Stimulated activated effector memory CD8-positive, alpha-beta T cell treated with anti-CD3 and anti-CD28 coated beads, Interleukin-12 subunit alpha, Interleukin-12 subunit beta, amount 100 ng/mL, for 72 hours (primary cell): ENCODE measurements around the gene NMT2.

ENCODE experiments used
- ATAC-seq: fragments of 150-1000 bp; cut with Tn5 transposase; 2 replicates; pipeline ENCODE4 v1.10.0; 2021
- DNase-seq, 2 donors: peaks; one replicate each; pipeline ENCODE4 v3.0.0; 2021 to 2022; ENCODE audit warnings: low spot score in 2 of 2
- H3K27ac Mint-ChIP-seq: one replicate; pipeline ENCODE4 v1.8.0; 2022; ENCODE audit warnings: mild to moderate bottlenecking, mixed read lengths
- H3K36me3 Mint-ChIP-seq: one replicate; pipeline ENCODE4 v1.8.0; 2022; ENCODE audit warnings: mild to moderate bottlenecking, mixed read lengths
- H3K4me1 Mint-ChIP-seq: one replicate; pipeline ENCODE4 v1.8.0; 2022; ENCODE audit warnings: mixed read lengths
- H3K4me3 Mint-ChIP-seq: one replicate; pipeline ENCODE4 v1.8.0; 2022; ENCODE audit warnings: mild to moderate bottlenecking, mixed read lengths
- H3K9me3 Mint-ChIP-seq: one replicate; pipeline ENCODE4 v1.8.0; 2022; ENCODE audit warnings: mixed read lengths

The NMT2 gene

DNA sequence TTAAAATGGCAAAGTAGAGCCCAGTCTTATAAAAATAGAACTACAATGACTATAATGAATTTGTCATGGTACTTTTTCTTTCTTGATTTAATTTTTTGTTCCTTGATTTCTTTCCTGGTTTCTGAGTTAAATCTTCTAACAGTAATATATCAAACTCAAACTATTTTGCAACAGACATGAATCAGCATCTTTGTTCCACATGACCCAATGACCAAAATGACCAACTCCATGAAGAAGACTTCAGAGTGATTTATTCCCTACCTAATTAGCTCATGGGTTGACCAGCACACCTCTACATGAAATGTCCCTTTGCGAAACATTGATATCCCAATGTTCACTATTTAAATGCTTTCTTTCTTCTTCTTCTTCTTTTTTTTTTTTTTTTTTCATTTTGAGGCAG is 30.9 kb downstream of the NMT2 start:
- no peak for DNase-seq
- no peak for ATAC-seq
- H3K27ac Mint-ChIP-seq, result peak overlapping the region; percentile 86
- H3K9me3 Mint-ChIP-seq, result no peaks in the 10 kb centered on the region
- no peak overlapping the region for H3K4me3 Mint-ChIP-seq
- peaks cover 15% of the 10 kb centered on the region for H3K4me1 Mint-ChIP-seq
- peaks cover 51% of the 10 kb centered on the region for H3K36me3 Mint-ChIP-seq

DNA sequence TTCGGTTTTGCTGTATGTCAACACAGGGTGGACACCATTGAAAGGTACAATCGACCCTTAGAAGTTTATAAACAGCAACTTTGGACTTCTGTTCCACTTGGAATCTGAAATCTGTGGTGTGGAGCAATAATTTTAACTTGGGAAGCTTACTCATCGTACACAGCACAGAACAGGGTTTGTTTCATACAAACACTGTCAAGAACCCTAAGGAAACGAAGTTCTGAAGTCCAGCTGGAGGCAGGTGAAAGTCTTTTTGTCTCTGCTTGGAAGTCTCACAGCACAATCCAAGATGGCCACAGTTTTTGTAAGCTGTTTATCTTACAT is 31.5 kb downstream of the NMT2 start:
- no peak for ATAC-seq
- Mint-ChIP-seq H3K4me1 (peaks cover 11% of the 10 kb centered on the region), H3K36me3 (peaks cover 58% of the 10 kb centered on the region), H3K4me3 (no peak overlapping the region), H3K27ac (peak overlapping the region; percentile 86), H3K9me3 (no peaks in the 10 kb centered on the region)
- no peak for DNase-seq

DNA sequence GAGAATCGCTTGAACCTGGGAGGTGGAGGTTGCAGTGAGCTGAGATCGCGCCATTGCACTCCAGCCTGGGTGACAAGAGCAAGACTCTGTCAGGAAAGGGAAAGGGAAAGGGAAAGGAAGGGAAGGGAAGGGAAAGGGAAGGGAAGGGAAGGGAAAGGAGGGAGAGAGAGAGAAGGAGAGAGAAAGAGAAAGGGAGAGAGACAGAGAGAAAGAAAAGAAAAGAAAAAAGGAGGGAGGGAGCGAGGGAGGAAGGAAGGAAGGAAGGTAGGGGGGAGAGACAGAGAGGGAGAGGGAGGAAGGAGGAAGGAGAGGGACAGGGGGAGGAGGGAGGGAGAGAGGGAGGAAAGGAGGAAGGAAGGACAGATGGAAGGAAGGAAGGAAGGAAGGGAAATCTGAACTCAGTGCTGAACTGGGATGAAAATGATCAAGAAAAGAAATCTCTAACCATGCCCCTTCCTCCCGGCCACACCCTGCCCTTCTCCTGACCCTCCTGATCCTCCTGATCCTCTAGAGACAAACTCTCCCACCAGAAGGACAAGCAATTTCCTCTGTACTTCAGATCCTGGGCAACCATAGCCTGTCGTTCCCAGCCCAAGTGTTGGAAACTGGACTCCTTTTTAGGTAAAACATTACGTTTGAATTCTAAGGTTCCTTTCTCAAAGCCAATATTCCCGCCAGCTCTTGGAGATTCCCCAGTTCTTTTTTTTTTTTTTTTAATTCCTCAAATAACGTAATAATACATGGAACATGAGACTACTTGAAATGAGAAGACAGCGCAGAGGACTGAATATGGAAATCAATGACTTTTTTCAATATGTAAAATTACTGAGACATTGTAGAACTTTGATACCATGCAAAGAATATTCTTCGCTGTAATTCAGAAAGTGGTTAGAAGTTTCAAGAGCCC is 32.1 kb downstream of the NMT2 start:
- DNase-seq, result no peak
- Mint-ChIP-seq H3K36me3 (peaks cover 61% of the 10 kb centered on the region), H3K9me3 (no peaks in the 10 kb centered on the region), H3K27ac (peak overlapping the region; percentile 86), H3K4me3 (no peak overlapping the region), H3K4me1 (peaks cover 5% of the 10 kb centered on the region)
- ATAC-seq, result no peak

DNA sequence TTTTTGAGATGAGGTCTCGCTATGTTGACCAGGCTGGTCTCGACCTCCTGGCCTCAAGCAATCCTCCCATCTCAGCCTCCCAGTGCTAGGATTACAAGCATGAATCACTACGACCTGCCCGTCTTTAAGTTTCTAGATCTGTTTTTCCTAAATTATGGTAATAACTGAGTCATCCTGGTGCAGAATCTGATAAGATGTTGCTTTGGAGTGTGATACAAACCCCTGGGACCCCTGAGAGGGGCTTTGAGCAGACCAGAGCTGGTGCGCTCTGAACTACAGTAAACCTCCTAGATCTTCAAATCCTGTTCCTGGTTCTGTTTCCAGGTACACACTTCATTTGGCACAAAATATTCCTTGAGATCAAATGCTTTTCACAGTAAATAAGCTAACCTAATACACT is 37.2 kb downstream of the NMT2 start:
- DNase-seq (no peak), ATAC-seq (no peak)
- no peak overlapping the region for H3K4me3 Mint-ChIP-seq
- peak overlapping the region; percentile 50 for H3K27ac Mint-ChIP-seq
- no peaks in the 10 kb centered on the region for H3K9me3 Mint-ChIP-seq
- H3K36me3 Mint-ChIP-seq, result peaks cover 87% of the 10 kb centered on the region
- H3K4me1 Mint-ChIP-seq, result no peaks in the 10 kb centered on the region

DNA sequence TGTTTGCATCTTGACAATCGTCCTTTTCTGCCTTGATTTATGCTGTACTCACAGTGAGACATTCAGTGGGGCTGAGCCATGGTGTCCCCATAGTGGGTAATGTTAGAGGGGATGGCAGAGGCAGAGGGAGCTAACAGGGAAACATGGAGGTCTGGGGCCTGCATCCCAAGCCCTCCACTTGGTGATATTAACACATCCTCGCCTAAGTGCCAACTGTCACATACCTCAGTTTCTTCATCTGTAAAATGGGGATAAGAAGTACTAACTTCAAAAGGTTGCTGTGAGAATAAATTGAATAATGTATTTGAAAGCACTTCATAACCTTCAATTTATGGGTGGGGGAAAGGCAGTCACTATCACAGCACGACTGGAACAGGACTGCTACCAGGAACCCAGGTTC is 43.6 kb downstream of the NMT2 start:
- Mint-ChIP-seq H3K9me3 (no peaks in the 10 kb centered on the region), H3K27ac (peak overlapping the region; percentile 84), H3K4me3 (no peak overlapping the region), H3K36me3 (peaks cover 86% of the 10 kb centered on the region), H3K4me1 (peaks cover 24% of the 10 kb centered on the region)
- DNase-seq (no peak), ATAC-seq (no peak)

DNA sequence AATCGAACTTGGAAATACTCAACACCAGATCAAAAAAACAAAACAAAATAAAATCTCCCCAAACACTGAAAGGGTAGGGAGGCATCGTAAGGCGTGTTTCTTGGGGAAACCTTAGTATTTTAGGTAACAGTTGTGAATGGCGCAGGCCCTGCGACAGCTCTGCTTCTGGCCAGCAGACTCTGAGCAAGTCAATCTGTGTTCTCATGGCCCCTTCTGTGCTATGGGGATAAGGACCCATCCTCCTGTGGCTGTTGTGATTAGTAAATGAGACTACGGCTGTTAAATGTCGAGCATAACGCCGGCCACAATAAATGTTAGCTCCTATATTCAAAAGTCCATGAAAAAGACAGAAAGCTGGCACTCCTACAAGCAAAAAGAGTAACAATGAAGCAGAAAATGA is 44.3 kb downstream of the NMT2 start:
- DNase-seq, result no peak
- ATAC-seq, result no peak
- peak overlapping the region; percentile 84 for H3K27ac Mint-ChIP-seq
- peak overlapping the region; percentile 38 for H3K4me3 Mint-ChIP-seq
- H3K36me3 Mint-ChIP-seq, result peaks cover 84% of the 10 kb centered on the region
- no peaks in the 10 kb centered on the region for H3K9me3 Mint-ChIP-seq
- peaks cover 24% of the 10 kb centered on the region for H3K4me1 Mint-ChIP-seq

DNA sequence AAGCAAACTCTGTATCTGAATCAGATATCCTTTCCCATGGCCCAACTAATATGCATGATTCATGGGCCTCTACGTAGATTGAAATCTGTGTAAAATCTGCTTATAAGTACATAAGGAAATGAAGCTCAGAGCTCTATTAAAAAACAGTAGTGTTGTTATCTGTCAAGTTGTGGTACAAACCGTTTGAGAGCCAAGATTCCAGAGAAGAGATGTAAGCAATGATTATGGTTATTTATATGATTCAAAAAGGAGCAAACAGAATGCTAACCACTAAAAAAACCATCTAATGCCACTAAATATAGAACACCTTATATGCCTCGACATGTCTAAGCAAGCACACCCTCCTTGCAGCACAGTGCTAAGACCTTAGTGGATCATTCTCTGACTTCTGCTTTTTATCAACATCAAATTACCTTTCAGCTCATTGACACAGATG is 44.7 kb downstream of the NMT2 start:
- Mint-ChIP-seq H3K27ac (peak overlapping the region; percentile 84), H3K9me3 (no peaks in the 10 kb centered on the region), H3K36me3 (peaks cover 83% of the 10 kb centered on the region), H3K4me3 (peak overlapping the region; percentile 38), H3K4me1 (peaks cover 24% of the 10 kb centered on the region)
- ATAC-seq, result peak; percentile 89
- no peak for DNase-seq

DNA sequence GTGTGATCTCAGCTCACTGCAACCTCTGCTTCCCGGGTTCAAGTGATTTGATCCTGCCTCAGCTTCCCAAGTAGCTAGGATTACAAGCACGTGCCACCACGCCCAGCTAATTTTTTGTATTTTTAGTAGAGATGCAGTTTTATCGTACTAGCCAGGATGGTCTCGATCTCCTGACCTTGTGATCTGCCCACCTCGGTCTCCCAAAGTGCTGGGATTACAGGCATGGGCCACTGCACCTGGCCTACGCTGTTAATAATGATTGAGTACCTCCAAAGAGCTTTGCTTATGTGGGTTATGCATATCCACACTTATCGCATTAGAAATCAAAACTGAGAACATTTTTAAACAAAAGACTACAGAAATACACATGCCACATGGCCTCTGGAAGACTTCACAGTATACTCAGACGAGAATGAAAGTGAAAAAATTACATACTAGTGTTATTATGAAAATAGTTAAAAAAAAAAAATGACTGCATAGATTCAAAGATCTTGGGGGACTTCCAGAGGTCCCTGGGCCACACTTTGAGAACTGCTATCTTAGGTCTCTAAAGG is 45.9 kb downstream of the NMT2 start:
- Mint-ChIP-seq H3K27ac (peak overlapping the region; percentile 84), H3K4me1 (peaks cover 24% of the 10 kb centered on the region), H3K36me3 (peaks cover 71% of the 10 kb centered on the region), H3K4me3 (peak overlapping the region; percentile 32), H3K9me3 (no peaks in the 10 kb centered on the region)
- DNase-seq (no peak), ATAC-seq (peak; percentile 81)

DNA sequence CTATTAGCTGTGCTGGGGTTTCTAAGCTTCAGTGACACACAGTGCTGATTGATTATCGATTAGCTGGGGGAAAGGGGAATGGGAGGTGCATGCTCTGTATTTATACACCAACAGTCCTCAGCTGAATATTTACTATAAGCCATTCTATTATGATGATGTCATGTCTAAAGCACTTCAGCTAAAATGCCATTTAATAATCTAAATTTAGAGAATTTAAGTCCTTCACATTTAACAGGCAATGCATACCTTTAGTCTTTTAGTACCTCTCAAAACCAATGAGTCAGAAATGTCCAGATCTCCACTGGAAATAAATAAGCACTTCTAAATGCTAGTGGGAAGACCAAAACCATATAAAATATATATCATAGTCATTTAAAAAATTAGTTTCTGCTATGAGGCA is 46.8 kb downstream of the NMT2 start:
- Mint-ChIP-seq H3K4me3 (no peak overlapping the region), H3K27ac (no peak overlapping the region), H3K4me1 (peaks cover 24% of the 10 kb centered on the region), H3K9me3 (no peaks in the 10 kb centered on the region), H3K36me3 (peaks cover 62% of the 10 kb centered on the region)
- ATAC-seq (no peak), DNase-seq (no peak)

DNA sequence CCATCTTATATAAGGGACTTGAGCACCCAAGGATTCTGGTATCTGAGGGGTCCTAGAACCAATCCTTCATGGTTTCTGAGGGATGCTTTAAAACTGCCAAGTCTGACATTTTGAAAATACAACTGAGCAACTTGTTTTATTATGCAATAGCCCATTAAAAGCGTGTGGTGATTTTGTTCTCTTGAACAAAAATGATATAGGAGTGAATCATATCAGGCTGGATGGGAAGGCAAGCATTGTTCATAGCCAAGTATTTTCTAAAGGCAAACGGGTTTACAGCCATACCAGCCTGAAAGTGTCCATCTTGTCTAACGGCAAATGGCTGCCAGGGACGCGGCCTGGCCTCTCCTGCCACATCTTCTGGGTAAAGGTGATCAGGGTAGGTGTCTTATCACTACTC is 48.0 kb downstream of the NMT2 start:
- DNase-seq (no peak), ATAC-seq (no peak)
- Mint-ChIP-seq H3K27ac (no peak overlapping the region), H3K9me3 (no peaks in the 10 kb centered on the region), H3K36me3 (peaks cover 50% of the 10 kb centered on the region), H3K4me3 (no peak overlapping the region), H3K4me1 (peaks cover 24% of the 10 kb centered on the region)

DNA sequence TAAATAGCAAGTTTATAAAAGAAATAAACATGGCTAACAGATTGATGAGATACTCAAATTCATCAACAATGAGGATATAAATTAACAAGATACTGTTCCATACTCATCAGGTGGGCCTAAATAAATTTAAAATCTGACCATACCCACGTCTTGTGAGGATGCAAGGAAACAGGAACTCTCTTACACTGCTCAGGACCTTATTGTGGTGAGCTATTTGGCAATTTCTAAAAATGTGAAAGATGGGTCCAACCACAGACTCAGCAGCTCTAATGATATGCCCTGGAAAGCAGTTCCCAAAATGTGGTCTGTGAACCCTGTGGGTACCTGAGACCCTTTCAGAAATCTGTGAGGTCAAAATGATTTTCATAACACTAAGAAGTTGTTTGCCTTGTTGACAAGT is 49.9 kb downstream of the NMT2 start:
- Mint-ChIP-seq H3K27ac (no peak overlapping the region), H3K4me1 (peaks cover 9% of the 10 kb centered on the region), H3K9me3 (no peaks in the 10 kb centered on the region), H3K4me3 (no peak overlapping the region), H3K36me3 (peaks cover 42% of the 10 kb centered on the region)
- no peak for DNase-seq
- ATAC-seq, result no peak

DNA sequence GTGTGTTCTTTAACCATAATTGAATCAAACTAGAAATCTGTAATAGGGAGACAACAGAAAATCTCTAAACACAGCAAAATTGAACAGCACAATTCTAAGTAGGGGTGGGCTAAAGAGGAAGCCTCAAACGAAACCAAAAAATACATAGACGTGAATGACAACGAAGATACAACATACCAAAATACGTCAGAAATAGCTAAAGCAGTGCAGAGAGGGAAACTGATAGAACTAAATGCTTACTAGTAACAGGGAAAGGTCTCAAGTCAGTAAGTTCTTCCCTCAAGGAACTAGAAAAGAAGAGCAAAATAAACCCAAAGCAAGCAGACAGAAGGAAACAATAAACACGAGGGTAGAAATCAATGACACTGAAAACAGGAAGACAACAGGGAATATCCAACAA is 52.3 kb downstream of the NMT2 start:
- Mint-ChIP-seq H3K9me3 (no peaks in the 10 kb centered on the region), H3K27ac (no peak overlapping the region), H3K4me3 (no peak overlapping the region), H3K36me3 (peaks cover 45% of the 10 kb centered on the region), H3K4me1 (no peaks in the 10 kb centered on the region)
- DNase-seq (no peak), ATAC-seq (no peak)

DNA sequence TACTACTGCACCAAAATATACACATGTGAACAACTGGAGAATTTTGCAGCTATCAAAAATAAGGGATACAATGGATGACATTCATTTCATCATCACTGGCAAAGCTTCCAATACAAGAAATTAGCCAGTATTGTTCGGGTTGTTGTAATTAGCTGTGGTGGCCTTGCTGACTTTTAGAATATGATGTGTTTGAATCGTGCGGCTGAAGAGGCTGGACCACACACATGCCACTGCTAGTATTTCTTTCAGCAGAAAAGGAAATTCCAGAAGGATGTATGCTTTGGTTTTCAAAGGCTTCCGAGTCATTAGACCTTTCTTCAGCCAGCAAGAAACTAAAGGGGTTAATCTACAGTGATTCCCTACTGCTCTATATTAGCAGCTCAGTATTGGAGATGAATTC is 54.7 kb downstream of the NMT2 start:
- Mint-ChIP-seq H3K4me3 (no peak overlapping the region), H3K4me1 (no peaks in the 10 kb centered on the region), H3K27ac (peak overlapping the region; percentile 15), H3K36me3 (peaks cover 52% of the 10 kb centered on the region), H3K9me3 (no peaks in the 10 kb centered on the region)
- no peak for ATAC-seq
- DNase-seq, result no peak

DNA sequence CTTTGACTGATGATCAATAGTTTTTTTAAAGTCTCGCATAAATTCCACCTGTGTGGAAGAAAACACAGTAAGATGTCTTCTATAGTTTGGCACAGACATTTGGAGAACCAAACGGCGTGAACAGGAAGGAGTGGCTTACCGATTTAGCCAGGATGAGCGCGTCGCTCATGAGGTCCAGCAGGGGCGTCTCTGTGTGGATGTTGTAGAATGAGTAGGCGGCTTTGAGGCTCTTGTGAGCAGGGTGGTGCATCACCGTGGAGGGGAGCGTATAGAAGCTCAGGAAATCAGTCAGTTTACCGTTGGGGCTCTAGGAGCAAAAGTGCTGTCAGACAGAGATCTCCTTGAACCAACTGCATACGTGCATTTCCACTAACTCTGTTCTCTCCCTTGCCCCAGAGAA is 55.8 kb downstream of the NMT2 start:
- H3K36me3 Mint-ChIP-seq, result peaks cover 63% of the 10 kb centered on the region
- H3K4me3 Mint-ChIP-seq, result no peak overlapping the region
- H3K27ac Mint-ChIP-seq, result no peak overlapping the region
- no peaks in the 10 kb centered on the region for H3K4me1 Mint-ChIP-seq
- no peak for DNase-seq
- H3K9me3 Mint-ChIP-seq, result no peaks in the 10 kb centered on the region
- peak; percentile 50 for ATAC-seq

DNA sequence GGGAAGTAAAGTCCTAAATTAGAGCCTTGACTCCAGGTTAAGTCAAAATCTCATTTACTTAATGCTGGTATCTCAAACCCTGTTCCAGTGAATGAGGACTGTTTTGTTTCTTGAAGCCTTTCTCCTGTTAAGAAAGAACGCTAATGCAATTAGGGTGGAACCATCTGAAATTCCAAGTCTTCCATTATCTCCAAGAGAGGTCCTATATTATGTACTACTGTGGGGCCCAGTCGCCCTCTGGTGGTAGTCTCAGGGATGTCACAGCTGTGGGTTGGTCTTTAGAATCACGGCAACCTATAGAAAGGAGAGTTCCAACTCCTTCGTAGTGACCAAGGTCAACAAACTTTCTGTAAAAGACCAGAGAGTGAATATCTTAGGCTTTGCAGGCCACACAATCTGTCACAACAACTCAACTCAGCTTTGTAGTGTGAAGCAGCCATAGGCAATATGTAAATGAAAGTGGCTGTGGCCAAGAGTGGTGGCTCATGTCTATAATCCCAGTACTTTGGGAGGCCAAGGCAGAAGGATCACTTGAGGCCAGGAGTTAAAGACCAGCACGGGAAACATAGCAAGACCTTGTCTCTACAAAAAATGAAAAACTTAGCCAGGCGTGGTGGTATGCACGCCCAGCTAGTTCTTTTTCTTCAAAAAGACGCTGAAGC is 62.0 kb downstream of the NMT2 start:
- peak overlapping the region; percentile 34 for H3K27ac Mint-ChIP-seq
- no peak overlapping the region for H3K4me3 Mint-ChIP-seq
- ATAC-seq (peak; percentile 95), DNase-seq (peak; percentile 56 to 84)
- peaks cover 97% of the 10 kb centered on the region for H3K36me3 Mint-ChIP-seq
- no peaks in the 10 kb centered on the region for H3K9me3 Mint-ChIP-seq
- no peaks in the 10 kb centered on the region for H3K4me1 Mint-ChIP-seq

DNA sequence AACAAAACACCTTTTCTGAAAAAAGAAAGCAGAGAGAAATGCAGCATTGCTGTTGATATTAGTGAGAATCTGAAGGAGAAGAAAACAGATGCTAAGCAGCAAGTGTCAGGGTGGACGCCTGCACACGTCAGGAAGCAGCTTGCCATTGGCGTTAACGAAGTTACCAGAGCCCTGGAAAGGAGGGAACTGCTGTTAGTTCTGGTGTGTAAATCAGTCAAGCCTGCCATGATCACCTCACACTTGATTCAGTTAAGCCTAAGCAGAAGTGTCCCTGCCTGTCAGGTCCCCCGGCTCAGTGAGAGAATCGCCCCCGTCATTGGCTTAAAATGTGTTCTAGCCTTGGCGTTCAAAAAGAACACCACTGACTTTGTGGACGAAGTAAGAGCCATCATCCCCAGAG is 65.0 kb downstream of the NMT2 start:
- H3K4me3 Mint-ChIP-seq, result no peak overlapping the region
- no peaks in the 10 kb centered on the region for H3K9me3 Mint-ChIP-seq
- H3K27ac Mint-ChIP-seq, result peak overlapping the region; percentile 12
- peaks cover 87% of the 10 kb centered on the region for H3K36me3 Mint-ChIP-seq
- peaks cover 13% of the 10 kb centered on the region for H3K4me1 Mint-ChIP-seq
- ATAC-seq (no peak), DNase-seq (no peak)
